Choroid plexus epithelial cell (primary cell): ENCODE measurements around the gene DCBLD2.

Source experiments
- DNase-seq: peaks from one replicate; pipeline ENCODE4 v3.0.0-alpha.2; 2010; ENCODE audit warnings: low read depth
- H3K4me3 ChIP-seq: 2 replicates; pipeline ENCODE4 v1.5.1; 2011; ENCODE audit warnings: low read depth, mild to moderate bottlenecking, control low read depth, low read length, moderate library complexity
- CTCF ChIP-seq: conservative IDR thresholded peaks from 2 replicates; pipeline ENCODE4 v1.5.1; 2011; ENCODE audit warnings: low read depth, mild to moderate bottlenecking, control low read depth, inconsistent platforms, low read length, moderate library complexity

The DCBLD2 gene

GRCh38 chr3:98901392-98902350, at the start of gene DCBLD2:
DCBLD2 (minus strand) TSS chr3:98901695; CDS start chr3:98901326, 369 bp downstream.
- peak; percentile 100 for DNase-seq
- H3K4me3 ChIP-seq, result peak within 1 kb of the TSS; percentile 94
- TF ChIP-seq CTCF, result no peak

DNA sequence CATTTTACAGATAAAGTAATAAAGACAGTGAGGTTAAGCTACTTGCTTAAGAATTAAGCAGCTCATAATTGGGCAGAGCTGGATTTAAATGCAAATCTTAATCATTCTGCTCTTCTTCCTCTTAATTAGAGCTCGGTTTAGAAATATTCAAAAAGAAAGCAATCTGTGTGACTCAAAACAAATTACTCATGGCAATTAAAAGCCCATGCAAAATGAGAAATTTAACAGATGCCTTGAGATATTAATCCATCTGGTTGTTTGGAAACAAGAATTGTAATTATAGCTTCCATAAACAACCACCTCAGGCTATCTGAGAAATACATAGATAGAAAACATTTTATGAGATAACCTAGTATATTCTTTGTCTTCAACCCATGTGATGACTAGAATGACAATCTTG, 44.2 kb upstream of the DCBLD2 start:
- no peak for DNase-seq
- TF ChIP-seq CTCF, result no peak
- H3K4me3 ChIP-seq, result no peak overlapping the region

DNA sequence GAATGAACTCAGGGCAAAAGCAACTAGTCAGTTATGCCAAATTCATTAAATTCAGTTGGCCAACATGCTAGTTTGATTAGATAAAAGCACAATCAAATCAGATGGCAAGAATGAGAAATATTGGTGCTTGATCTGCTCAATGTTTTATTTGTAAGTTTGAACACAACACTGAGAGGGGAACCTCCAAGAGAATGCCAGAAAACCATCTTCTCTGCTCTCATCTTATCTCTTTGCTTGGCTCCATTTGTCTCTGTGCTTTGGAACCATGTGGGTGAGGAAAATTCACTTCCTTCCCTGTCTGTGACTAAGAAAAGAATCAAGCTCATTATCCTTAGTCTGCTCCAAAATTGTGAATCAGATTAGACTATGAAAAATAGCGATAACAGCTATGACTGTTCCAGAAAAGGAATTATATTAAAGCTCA, 43.6 kb upstream of the DCBLD2 start:
- DNase-seq, result no peak
- no peak overlapping the region for H3K4me3 ChIP-seq
- no peak for TF ChIP-seq CTCF

- no peak overlapping the region for H3K4me3 ChIP-seq
- DNase-seq, result no peak
- no peak for TF ChIP-seq CTCF
Observed at GRCh38 chr3:98930413-98930812, 28.9 kb upstream of the DCBLD2 start.

GRCh38 chr3:98921957-98922356, 20.5 kb upstream of the DCBLD2 start:
- no peak for DNase-seq
- no peak overlapping the region for H3K4me3 ChIP-seq
- TF ChIP-seq CTCF, result no peak

DNA sequence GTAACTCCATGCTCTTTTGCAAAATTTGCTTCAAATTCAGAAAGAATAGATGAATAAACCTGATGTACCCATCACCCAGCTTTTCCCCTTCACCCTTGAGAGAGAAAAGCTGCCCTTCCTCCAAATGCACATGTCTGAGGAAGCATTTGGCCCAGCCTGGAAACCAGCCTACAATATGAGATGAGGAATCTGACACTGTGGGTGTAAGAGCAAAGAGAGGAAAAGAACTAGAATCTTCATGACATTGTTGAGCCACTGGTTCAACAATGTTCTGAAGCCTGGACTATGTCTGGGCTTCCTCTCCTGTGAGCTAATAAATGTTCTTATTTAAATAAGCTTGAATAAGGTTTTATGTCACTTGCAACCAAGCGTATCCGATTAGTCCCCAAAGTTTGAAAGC, 18.7 kb upstream of the DCBLD2 start:
- no peak for TF ChIP-seq CTCF
- H3K4me3 ChIP-seq, result no peak overlapping the region
- peak; percentile 56 for DNase-seq

DNA sequence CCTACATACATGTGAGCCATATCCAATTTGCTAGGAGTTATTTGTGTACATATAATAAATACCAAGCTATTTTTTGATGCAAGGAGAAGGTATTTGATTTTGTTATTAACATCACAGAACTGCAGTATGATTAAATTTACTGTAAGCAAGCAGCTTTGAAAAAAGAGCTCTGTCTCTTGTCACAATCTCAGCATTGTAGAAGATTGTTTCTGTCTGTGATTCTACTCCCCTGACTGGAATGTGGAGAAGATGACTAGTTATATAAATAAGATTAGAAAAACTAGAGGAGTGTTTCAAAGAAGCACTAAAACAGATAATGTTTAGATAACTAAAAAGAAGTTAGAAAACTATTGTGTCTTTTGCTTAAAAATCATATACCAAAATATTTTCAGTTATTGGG, 17.1 kb upstream of the DCBLD2 start:
- H3K4me3 ChIP-seq, result no peak overlapping the region
- DNase-seq, result peak; percentile 69
- TF ChIP-seq CTCF, result no peak
